ENCODE measurements around the gene TRIP12.
A peak's percentile ranks its signal among the peaks of the same experiment; 100 is the strongest.
"Not testable (repeated sequence)": the region's sequence is repeated elsewhere in the genome, so short reads cannot be mapped to it uniquely, and the experiment has no call there.

Gene TRIP12

DNA sequence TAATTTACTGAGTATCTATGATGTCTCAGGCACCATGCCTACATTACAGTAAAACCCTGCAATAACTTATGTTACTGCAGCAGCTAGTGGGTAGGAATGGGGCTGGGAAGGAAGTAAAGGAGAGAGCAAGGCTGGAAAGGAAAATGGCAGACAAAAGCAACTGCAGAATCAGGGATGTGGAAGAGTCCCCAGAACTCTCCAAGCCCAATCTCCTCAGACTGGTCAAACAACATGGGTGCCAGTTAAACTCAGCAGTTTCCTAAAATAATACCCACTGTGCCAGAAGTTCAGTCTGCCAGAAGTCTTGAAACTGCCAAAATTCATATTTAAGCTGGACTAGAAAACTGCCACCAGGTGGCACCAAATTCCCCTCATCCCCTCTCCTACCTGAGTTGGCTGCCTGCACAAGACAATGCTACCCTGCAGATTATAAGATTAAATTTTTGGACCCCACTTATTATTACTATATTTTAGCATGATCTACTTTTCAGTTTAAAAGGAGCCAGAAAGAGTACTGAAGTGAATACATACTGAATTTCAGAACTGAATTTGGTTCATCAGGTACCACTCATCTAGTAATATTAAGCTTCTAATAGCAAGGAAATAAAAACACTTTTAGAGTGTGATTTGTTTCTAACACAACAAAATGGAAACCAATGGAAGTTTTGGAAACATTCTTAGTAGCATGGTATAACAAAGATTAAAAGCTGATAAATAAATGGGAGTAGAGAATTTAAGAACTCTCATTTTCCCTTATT, 120.6 kb downstream of the TRIP12 start:
- H3K27ac ChIP-seq, result peak overlapping the region; percentile 40; the same call in 1 of the 2 replicates
- TF ChIP-seq, protein P1, sequence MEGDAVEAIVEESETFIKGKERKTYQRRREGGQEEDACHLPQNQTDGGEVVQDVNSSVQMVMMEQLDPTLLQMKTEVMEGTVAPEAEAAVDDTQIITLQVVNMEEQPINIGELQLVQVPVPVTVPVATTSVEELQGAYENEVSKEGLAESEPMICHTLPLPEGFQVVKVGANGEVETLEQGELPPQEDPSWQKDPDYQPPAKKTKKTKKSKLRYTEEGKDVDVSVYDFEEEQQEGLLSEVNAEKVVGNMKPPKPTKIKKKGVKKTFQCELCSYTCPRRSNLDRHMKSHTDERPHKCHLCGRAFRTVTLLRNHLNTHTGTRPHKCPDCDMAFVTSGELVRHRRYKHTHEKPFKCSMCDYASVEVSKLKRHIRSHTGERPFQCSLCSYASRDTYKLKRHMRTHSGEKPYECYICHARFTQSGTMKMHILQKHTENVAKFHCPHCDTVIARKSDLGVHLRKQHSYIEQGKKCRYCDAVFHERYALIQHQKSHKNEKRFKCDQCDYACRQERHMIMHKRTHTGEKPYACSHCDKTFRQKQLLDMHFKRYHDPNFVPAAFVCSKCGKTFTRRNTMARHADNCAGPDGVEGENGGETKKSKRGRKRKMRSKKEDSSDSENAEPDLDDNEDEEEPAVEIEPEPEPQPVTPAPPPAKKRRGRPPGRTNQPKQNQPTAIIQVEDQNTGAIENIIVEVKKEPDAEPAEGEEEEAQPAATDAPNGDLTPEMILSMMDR (conservative IDR thresholded peaks at IDR 0.05), result peak; percentile 86
- TF ChIP-seq ZFX (IDR thresholded peaks at IDR 0.05), result no peak

DNA sequence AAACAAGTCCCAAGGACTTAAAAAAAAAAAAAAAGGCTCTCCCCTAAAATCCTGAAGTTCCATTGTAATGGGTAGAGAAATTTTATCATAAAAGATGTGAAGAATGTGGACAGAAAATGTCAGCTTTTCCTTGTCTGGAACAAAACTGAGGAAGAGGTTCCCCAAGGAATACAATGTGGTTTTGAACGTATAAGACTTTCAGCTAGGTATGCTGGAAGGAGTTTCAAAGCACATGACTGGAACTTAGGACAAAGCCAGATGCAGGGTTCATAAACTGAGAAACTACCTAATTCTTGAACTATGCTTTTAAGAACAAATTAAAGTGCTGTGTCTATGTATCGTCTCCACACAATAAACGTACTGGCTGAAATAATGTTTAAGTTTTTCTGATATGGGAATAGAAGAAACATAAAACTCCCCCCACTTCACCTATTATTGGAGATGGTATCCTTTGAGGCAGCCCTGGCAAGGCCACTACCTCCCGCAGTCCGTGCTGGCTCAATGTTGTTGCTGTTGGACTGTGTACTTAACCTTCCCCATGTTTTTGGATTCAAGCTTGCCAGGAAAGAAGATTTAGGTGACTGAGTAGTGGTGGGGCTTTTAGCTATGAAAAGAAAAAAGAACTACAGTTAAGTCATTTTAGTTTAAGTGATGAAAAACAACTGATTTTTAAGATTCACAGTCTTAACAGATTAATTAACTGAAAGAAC, 123.2 kb downstream of the TRIP12 start:
- TF ChIP-seq ZFX (IDR thresholded peaks at IDR 0.05), result no peak
- TF ChIP-seq, protein P1 (conservative IDR thresholded peaks at IDR 0.05), result no peak
- H3K27ac ChIP-seq, result no peak overlapping the region

DNA sequence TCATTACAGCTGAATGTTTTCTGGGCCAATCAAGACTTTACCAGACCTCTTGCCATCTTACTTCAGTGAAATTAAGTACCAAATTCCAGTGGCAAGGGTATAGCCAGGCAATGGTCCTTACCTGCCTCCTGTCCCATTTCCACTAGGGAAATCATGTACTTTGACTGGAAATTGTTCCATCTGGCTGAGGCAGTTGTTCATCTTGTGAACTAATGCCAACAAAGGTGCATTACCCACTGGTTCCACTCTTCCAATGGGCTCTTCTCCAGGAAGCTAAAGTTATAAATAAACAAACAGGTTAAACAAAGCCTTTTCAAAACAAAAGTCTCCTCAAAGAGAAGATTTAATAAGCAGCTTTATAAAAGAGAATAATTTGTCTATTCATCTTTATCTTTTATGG, 126.8 kb downstream of the TRIP12 start:
- no peak overlapping the region for H3K27ac ChIP-seq
- TF ChIP-seq, protein P1 (conservative IDR thresholded peaks at IDR 0.05), result no peak
- TF ChIP-seq ZFX (IDR thresholded peaks at IDR 0.05), result no peak

DNA sequence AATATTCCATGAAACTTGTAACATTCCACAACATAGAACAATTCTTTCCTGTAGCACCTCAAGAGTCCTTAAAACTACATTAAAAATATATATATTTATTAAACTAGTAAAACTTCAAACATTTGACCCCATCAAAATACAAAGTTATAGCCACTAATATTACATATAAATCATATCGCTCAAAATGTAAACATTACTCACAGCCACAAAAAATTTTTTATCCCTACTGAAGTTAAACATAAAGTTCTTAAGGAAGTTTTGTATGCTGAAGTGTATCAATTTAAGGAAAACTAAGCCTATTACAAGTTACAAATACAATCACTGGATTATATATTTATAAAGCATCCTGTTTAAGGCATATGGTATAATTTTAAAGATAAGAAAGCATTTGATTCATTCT, 127.2 kb downstream of the TRIP12 start:
- H3K27ac ChIP-seq, result no peak overlapping the region
- TF ChIP-seq, protein P1 (conservative IDR thresholded peaks at IDR 0.05), result no peak
- no peak for TF ChIP-seq ZFX (IDR thresholded peaks at IDR 0.05)

DNA sequence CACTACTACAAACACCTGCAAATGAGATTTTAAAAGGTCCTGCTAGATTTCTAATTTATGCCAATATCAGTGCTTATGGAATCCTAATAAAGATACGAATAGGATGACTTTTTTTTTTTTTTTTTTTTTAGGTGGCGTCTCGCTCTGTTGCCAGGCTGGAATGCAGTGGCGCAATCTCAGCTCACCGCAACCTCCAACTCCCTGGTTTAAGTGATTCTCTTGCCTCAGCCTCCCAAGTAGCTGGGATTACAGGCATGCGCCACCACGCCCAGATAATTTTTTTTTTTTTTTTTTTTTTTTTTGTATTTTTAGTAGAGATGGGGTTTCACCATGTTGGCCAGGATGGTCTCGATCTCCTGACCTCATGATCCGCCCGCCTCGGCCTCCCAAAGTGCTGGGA, 135.5 kb downstream of the TRIP12 start:
- not testable (repeated sequence) for H3K27ac ChIP-seq

DNA sequence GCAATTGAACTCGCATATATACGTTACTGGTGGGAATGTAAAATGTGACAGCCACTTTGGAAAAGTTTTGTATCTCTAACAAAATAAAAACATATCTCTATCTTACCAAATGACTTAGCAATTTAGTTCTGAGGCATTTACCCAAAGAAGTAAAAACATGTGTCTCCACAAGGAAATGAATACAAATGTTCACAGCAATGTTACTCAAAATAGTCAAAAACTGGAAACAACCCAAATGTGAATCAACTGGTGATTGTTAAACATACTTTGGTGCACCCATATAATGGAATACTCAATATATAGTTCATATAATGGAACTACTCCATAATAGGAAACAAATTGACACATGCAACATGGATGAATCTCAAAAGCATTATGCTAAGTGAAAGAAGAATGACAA, 137.0 kb downstream of the TRIP12 start:
- no peak overlapping the region for H3K27ac ChIP-seq
- TF ChIP-seq ZFX (IDR thresholded peaks at IDR 0.05), result no peak
- TF ChIP-seq, protein P1 (conservative IDR thresholded peaks at IDR 0.05), result no peak

DNA sequence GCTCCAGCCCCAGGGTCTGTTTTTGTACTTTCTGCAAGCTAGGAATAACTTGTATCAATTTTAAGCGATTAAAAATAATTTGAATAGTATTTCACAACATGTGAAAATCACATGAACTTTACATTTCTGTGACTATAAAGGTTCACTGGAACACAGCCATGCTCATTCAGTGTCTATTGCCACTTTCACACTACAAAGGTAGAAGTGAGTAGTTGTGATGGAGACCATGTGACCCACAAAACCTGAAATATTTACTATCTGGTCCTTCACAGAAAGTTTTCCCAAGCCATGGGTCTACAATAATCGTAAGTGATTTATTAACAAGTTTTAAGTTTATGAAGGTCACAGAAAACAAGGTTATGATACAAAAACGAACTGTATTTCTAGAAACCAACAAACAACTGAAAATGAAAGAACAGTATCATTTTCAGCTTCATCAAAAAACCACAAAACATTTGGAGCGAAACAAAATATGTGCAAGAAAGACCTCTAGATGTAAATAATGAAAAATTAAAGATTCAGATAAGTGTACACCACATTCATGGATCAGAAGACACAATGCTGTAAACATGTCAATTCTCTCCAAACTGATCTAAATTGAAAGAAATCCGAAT, 138.6 kb downstream of the TRIP12 start:
- TF ChIP-seq ZFX (IDR thresholded peaks at IDR 0.05), result no peak
- TF ChIP-seq, protein P1 (conservative IDR thresholded peaks at IDR 0.05), result no peak
- H3K27ac ChIP-seq, result no peak overlapping the region

All from C4-2B (cell line).